T-cell (primary cell): ENCODE data around the gene MICAL2. TPM values are rescaled to one million over a fixed set of nuclear protein-coding genes. Genes with fewer than 3 reads are reported as not detected.
A peak's percentile ranks its signal among the peaks of the same experiment; 100 is the strongest.

ENCODE experiments used
- ATAC-seq, 4 experiments: fragments of 200-7000 bp in 3 of 4; fragments of 150-1000 bp in 1 of 4; cut with Tn5 transposase; replicated peaks in 1 of 4; 1 replicate in 3 of 4; 2 replicates in 1 of 4; pipeline ENCODE4 v1.10.0; 2021; ENCODE audit warnings: moderate library complexity in 3 of 4, mild to moderate bottlenecking in 2 of 4, moderate number of reproducible peaks in 1 of 4
- CTCF ChIA-PET, 2 donors: fragments of 300-600 bp; sonication (Branson Sonifier 250); formaldehyde crosslinking; loops; one replicate each; lab custom pipeline; 2022; ENCODE audit warnings: antibody characterized with exemption in 2 of 2; lab: Charles Lee
- POLR2A ChIA-PET, 2 donors: fragments of 300-600 bp; sonication (Branson Sonifier 250); formaldehyde crosslinking; loops; one replicate each; lab custom pipeline; 2022; ENCODE audit warnings: antibody characterized with exemption in 2 of 2; lab: Charles Lee
- DNase-seq, 35 experiments: peaks; one replicate each; pipeline versions ENCODE4 v3.0.0 to v3.0.0-alpha.2; 2013 to 2023
- H3K27ac ChIP-seq: one replicate; pipeline ENCODE4 v1.5.1; 2013; ENCODE audit warnings: low read length
- H3K27me3 ChIP-seq, 2 experiments: replicated peaks in 1 of 2; 1 replicate in 1 of 2; 2 replicates in 1 of 2; pipeline versions ENCODE4 v1.6.1 to v1.7.0; 2013; ENCODE audit warnings: low read length in 1 of 2, mixed read lengths in 1 of 2; ENCODE audit not compliant: control insufficient read depth in 2 of 2, insufficient read depth in 2 of 2; ENCODE audit errors: extremely low read depth in 1 of 2
- H3K36me3 ChIP-seq, 2 donors: 1 replicate in 1 of 2; 2 replicates in 1 of 2; pipeline versions ENCODE4 v1.6.1 to v1.7.0; 2013; ENCODE audit warnings: low read length in 1 of 2; ENCODE audit not compliant: control insufficient read depth in 2 of 2, insufficient read depth in 1 of 2; ENCODE audit errors: extremely low read depth in 1 of 2
- H3K4me1 ChIP-seq, 2 experiments: 1 replicate in 1 of 2; 2 replicates in 1 of 2; pipeline versions ENCODE4 v1.6.1 to v1.7.0; 2013; ENCODE audit warnings: low read length in 2 of 2, mixed read lengths in 1 of 2; ENCODE audit not compliant: insufficient read depth in 2 of 2, control insufficient read depth in 1 of 2; ENCODE audit errors: extremely low read depth in 1 of 2
- H3K4me3 ChIP-seq, 2 donors: 1 replicate in 1 of 2; 2 replicates in 1 of 2; pipeline versions ENCODE4 v1.5.1 to v1.7.0; 2013; ENCODE audit warnings: mild to moderate bottlenecking in 2 of 2, low read length in 1 of 2, moderate library complexity in 1 of 2; ENCODE audit not compliant: control insufficient read depth in 1 of 2; ENCODE audit errors: extremely low read depth in 1 of 2
- H3K9me3 ChIP-seq: 2 replicates; pipeline ENCODE4 v1.7.0; 2013
- H3K27ac Mint-ChIP-seq, 2 donors: one replicate each; pipeline ENCODE4 v1.8.0; 2020 to 2021; ENCODE audit warnings: mild to moderate bottlenecking in 2 of 2, mixed read lengths in 2 of 2
- H3K27me3 Mint-ChIP-seq, 2 donors: one replicate each; pipeline ENCODE4 v1.8.0; 2021 to 2022; ENCODE audit warnings: mixed read lengths in 2 of 2
- H3K36me3 Mint-ChIP-seq: one replicate; pipeline ENCODE4 v1.8.0; 2021; ENCODE audit warnings: mixed read lengths
- H3K4me1 Mint-ChIP-seq, 3 donors: one replicate each; pipeline ENCODE4 v1.8.0; 2020 to 2022; ENCODE audit warnings: mixed read lengths in 3 of 3, mild to moderate bottlenecking in 1 of 3
- H3K4me3 Mint-ChIP-seq, 3 donors: one replicate each; pipeline ENCODE4 v1.8.0; 2020 to 2022; ENCODE audit warnings: mild to moderate bottlenecking in 3 of 3, mixed read lengths in 3 of 3, moderate library complexity in 3 of 3
- H3K9me3 Mint-ChIP-seq, 3 donors: one replicate each; pipeline ENCODE4 v1.8.0; 2020 to 2022; ENCODE audit warnings: mixed read lengths in 3 of 3
- WGBS: methylation state at CpG from one replicate; pipeline ENCODE4 v1.1.5; 2013; ENCODE audit warnings: missing lambda C conversion rate; ENCODE audit not compliant: insufficient coverage; 5-methylcytosine and 5-hydroxymethylcytosine counted together
- total RNA-seq, 35 experiments: library from RNA in 6 of 35; stranded (reverse) in 6 of 35; fragments of 120-200 nt in 1 of 35; gene quantifications; one replicate each; pipeline versions ENCODE4 v1.2.1 to v1.2.4 and lab custom pipeline; 2013 to 2026

Gene MICAL2
- total RNA-seq, 5 donors from 2014 or later (not counting 1 experiment from before 2014, with no cell fraction given), result 13.7 to 38.7 (median 22.9) TPM

- H3K9me3 Mint-ChIP-seq, result no peaks in the 10 kb centered on the region
- DNase-seq (no peak), ATAC-seq (no peak)
- no peak overlapping the region for H3K4me3 Mint-ChIP-seq
- H3K27ac Mint-ChIP-seq, result peak overlapping the region in 1 of 2 donors; percentile 19
- H3K4me1 Mint-ChIP-seq, result peaks cover 0 to 6% (median 2%) of the 10 kb centered on the region in 3 donors
- Histone ChIP-seq H3K4me1 (peaks cover 0 to 15% of the 10 kb centered on the region in 2 experiments), H3K27ac (no peak overlapping the region), H3K36me3 (no peaks in the 10 kb centered on the region), H3K4me3 (no peak overlapping the region), H3K27me3 (peaks cover 0 to 6% of the 10 kb centered on the region in 2 experiments), H3K9me3 (no peaks in the 10 kb centered on the region)
- ChIA-PET POLR2A (no interaction called here), CTCF (no interaction called here)
- WGBS, result 94% methylated on average over 6 of the region's 7 CpGs
- H3K27me3 Mint-ChIP-seq, result peaks cover 0 to 6% of the 10 kb centered on the region in 2 donors
- no peaks in the 10 kb centered on the region for H3K36me3 Mint-ChIP-seq
Observed at GRCh38 chr11:12066056-12066798, 44.2 kb upstream of the MICAL2 start.

GRCh38 chr11:12066799-12067508, 43.4 kb upstream of the MICAL2 start:
- Mint-ChIP-seq H3K4me3 (no peak overlapping the region), H3K4me1 (peaks cover 2 to 9% (median 4%) of the 10 kb centered on the region in 3 donors), H3K36me3 (no peaks in the 10 kb centered on the region), H3K9me3 (no peaks in the 10 kb centered on the region), H3K27ac (peak overlapping the region in 1 of 2 donors; percentile 19), H3K27me3 (peaks cover 0 to 6% of the 10 kb centered on the region in 2 donors)
- CTCF ChIA-PET, result interaction anchor here in 1 of 2 donors (1.2 kb wide), 1 partner anchor 23 kb away, joined by 3 read pairs; no protein-coding TSS in a partner anchor
- Histone ChIP-seq H3K27ac (no peak overlapping the region), H3K4me1 (peaks cover 0 to 14% of the 10 kb centered on the region in 2 experiments), H3K27me3 (peaks cover 0 to 6% of the 10 kb centered on the region in 2 experiments), H3K36me3 (no peaks in the 10 kb centered on the region), H3K4me3 (no peak overlapping the region), H3K9me3 (no peaks in the 10 kb centered on the region)
- DNase-seq (no peak), ATAC-seq (no peak)
- 95% methylated on average over 2 of the region's 8 CpGs for WGBS
- POLR2A ChIA-PET, result interaction anchor here in 1 of 2 donors (0.6 to 1.0 kb wide), 3 partner anchors 20 to 1828 kb away, joined by 3 to 4 read pairs (median 3); no protein-coding TSS in a partner anchor

- Histone ChIP-seq H3K27me3 (peaks cover 0 to 6% of the 10 kb centered on the region in 2 experiments), H3K27ac (no peak overlapping the region), H3K36me3 (no peaks in the 10 kb centered on the region), H3K4me1 (peaks cover 0 to 11% of the 10 kb centered on the region in 2 experiments), H3K4me3 (no peak overlapping the region), H3K9me3 (no peaks in the 10 kb centered on the region)
- Mint-ChIP-seq H3K9me3 (no peaks in the 10 kb centered on the region), H3K36me3 (no peaks in the 10 kb centered on the region), H3K4me3 (no peak overlapping the region), H3K27me3 (peaks cover 0 to 6% of the 10 kb centered on the region in 2 donors), H3K27ac (no peak overlapping the region), H3K4me1 (peaks cover 0 to 5% (median 4%) of the 10 kb centered on the region in 3 donors)
- ChIA-PET POLR2A (interaction anchor here in 1 of 2 donors (0.6 to 1.0 kb wide), 2 partner anchors 20 to 1829 kb away, joined by 3 read pairs; no protein-coding TSS in a partner anchor), CTCF (interaction anchor here in 1 of 2 donors (1.2 kb wide), 1 partner anchor 24 kb away, joined by 3 read pairs; no protein-coding TSS in a partner anchor)
- no peak for DNase-seq
- WGBS, result 70% methylated on average over 1 of the region's 5 CpGs
- no peak for ATAC-seq
Observed at GRCh38 chr11:12067796-12068357, 42.5 kb upstream of the MICAL2 start.

GRCh38 chr11:12069066-12069676, 41.2 kb upstream of the MICAL2 start:
- H3K4me3 ChIP-seq, result no peak overlapping the region
- Mint-ChIP-seq H3K36me3 (no peaks in the 10 kb centered on the region), H3K4me1 (peaks cover 0 to 5% (median 4%) of the 10 kb centered on the region in 3 donors), H3K27ac (no peak overlapping the region), H3K27me3 (peaks cover 0 to 6% of the 10 kb centered on the region in 2 donors), H3K4me3 (no peak overlapping the region), H3K9me3 (no peaks in the 10 kb centered on the region)
- H3K9me3 ChIP-seq, result no peaks in the 10 kb centered on the region
- ATAC-seq (no peak), DNase-seq (no peak)
- H3K4me1 ChIP-seq, result peaks cover 0 to 11% of the 10 kb centered on the region in 2 experiments
- ChIA-PET CTCF (no interaction called here), POLR2A (no interaction called here)
- 96% methylated on average over 9 of the region's 12 CpGs for WGBS
- H3K27me3 ChIP-seq, result peaks cover 0 to 6% of the 10 kb centered on the region in 2 experiments
- no peaks in the 10 kb centered on the region for H3K36me3 ChIP-seq
- no peak overlapping the region for H3K27ac ChIP-seq

GRCh38 chr11:12070446-12071267, 39.7 kb upstream of the MICAL2 start:
- no peak for DNase-seq
- Mint-ChIP-seq H3K9me3 (no peaks in the 10 kb centered on the region), H3K36me3 (no peaks in the 10 kb centered on the region), H3K27me3 (peaks cover 0 to 6% of the 10 kb centered on the region in 2 donors), H3K4me3 (no peak overlapping the region), H3K27ac (no peak overlapping the region), H3K4me1 (peaks cover 0 to 5% (median 4%) of the 10 kb centered on the region in 3 donors)
- no peak for ATAC-seq
- Histone ChIP-seq H3K4me3 (no peak overlapping the region), H3K27me3 (peaks cover 0 to 10% of the 10 kb centered on the region in 2 experiments), H3K4me1 (peaks cover 0 to 11% of the 10 kb centered on the region in 2 experiments), H3K36me3 (no peaks in the 10 kb centered on the region), H3K27ac (no peak overlapping the region), H3K9me3 (no peaks in the 10 kb centered on the region)
- WGBS, result 94% methylated on average over 5 of the region's 14 CpGs
- ChIA-PET CTCF (no interaction called here), POLR2A (no interaction called here)
